Cardiac muscle cell (in vitro differentiated cells and primary cell): ENCODE results near the gene C4BPA. TPM values are rescaled to one million over a fixed set of nuclear protein-coding genes. Genes with fewer than 3 reads are reported as not detected.

Experiments used
- DNase-seq, 2 donors: peaks; one replicate each; pipeline versions ENCODE4 v3.0.0 to v3.0.0-alpha.2; 2010 to 2017; ENCODE audit warnings: low read depth in 1 of 2, low spot score in 1 of 2
- H3K27ac ChIP-seq: fragments of 200-600 bp; sonication (generic); 2 replicates; pipeline ENCODE4 v1.5.1; 2016
- H3K27me3 ChIP-seq: fragments of 200-600 bp; sonication (generic); 2 replicates; pipeline ENCODE4 v1.6.0; 2016; ENCODE audit warnings: control low read depth
- H3K36me3 ChIP-seq: fragments of 200-600 bp; sonication (generic); 2 replicates; pipeline ENCODE4 v1.5.1; 2016; ENCODE audit warnings: control low read depth
- H3K4me1 ChIP-seq: fragments of 200-600 bp; sonication (generic); 2 replicates; pipeline ENCODE4 v1.8.1; 2017; ENCODE audit warnings: low read depth, mild to moderate bottlenecking, mixed run types
- H3K4me3 ChIP-seq: fragments of 200-600 bp; sonication (generic); 2 replicates; pipeline ENCODE4 v1.5.1; 2016; ENCODE audit warnings: mild to moderate bottlenecking
- H3K9me3 ChIP-seq: fragments of 200-600 bp; sonication (generic); 2 replicates; pipeline ENCODE4 v1.5.1; 2017; ENCODE audit warnings: low read depth, mild to moderate bottlenecking, control low read depth
- CTCF ChIP-seq: IDR thresholded peaks from 2 replicates; pipeline ENCODE4 v1.5.1; 2012; ENCODE audit warnings: low read depth, mild to moderate bottlenecking, low read length
- polyA plus RNA-seq: library from polyadenylated mRNA; unstranded; fragments of >200 nt; fragmentation: Nextera tagmentation; extraction: Ambion mirVana; gene quantifications from 2 replicates; pipeline ENCODE4 v1.2.1, GENCODE V29; 2016
- total RNA-seq: library from RNA; depleted of rRNA; stranded (reverse); fragments of >200 nt; gene quantifications from 2 replicates; pipeline ENCODE4 v1.2.3, GENCODE V29; 2016

C4BPA gene
- total and polyA plus RNA-seq, 2 experiments from 2014 or later: not detected

- Histone ChIP-seq H3K36me3 (no peaks in the 10 kb centered on the region), H3K27me3 (no peaks in the 10 kb centered on the region), H3K9me3 (no peaks in the 10 kb centered on the region), H3K4me1 (no peaks in the 10 kb centered on the region), H3K27ac (no peak overlapping the region), H3K4me3 (no peak overlapping the region)
- no peak for DNase-seq
- TF ChIP-seq CTCF: no peak
These were observed 68.3 kb downstream of the C4BPA start for GRCh38 chr1:207172321-207172720.

- no peak for TF ChIP-seq CTCF
- Histone ChIP-seq H3K27me3 (no peaks in the 10 kb centered on the region), H3K27ac (no peak overlapping the region), H3K9me3 (no peaks in the 10 kb centered on the region), H3K4me3 (no peak overlapping the region), H3K4me1 (no peaks in the 10 kb centered on the region), H3K36me3 (no peaks in the 10 kb centered on the region)
- DNase-seq: no peak
These were observed 68.9 kb downstream of the C4BPA start for GRCh38 chr1:207172885-207173284.

GRCh38 chr1:207173396-207173795 lies 69.4 kb downstream of the C4BPA start:
- no peaks in the 10 kb centered on the region for H3K4me1 ChIP-seq
- DNase-seq: no peak
- no peak for TF ChIP-seq CTCF
- H3K9me3 ChIP-seq: no peaks in the 10 kb centered on the region
- no peak overlapping the region for H3K4me3 ChIP-seq
- no peak overlapping the region for H3K27ac ChIP-seq
- no peaks in the 10 kb centered on the region for H3K36me3 ChIP-seq
- H3K27me3 ChIP-seq: no peaks in the 10 kb centered on the region

- Histone ChIP-seq H3K4me1 (no peaks in the 10 kb centered on the region), H3K36me3 (no peaks in the 10 kb centered on the region), H3K9me3 (no peaks in the 10 kb centered on the region), H3K4me3 (no peak overlapping the region), H3K27me3 (no peaks in the 10 kb centered on the region), H3K27ac (no peak overlapping the region)
- DNase-seq: no peak
- TF ChIP-seq CTCF: no peak
These were observed 70.9 kb downstream of the C4BPA start for GRCh38 chr1:207174913-207175312.

DNA sequence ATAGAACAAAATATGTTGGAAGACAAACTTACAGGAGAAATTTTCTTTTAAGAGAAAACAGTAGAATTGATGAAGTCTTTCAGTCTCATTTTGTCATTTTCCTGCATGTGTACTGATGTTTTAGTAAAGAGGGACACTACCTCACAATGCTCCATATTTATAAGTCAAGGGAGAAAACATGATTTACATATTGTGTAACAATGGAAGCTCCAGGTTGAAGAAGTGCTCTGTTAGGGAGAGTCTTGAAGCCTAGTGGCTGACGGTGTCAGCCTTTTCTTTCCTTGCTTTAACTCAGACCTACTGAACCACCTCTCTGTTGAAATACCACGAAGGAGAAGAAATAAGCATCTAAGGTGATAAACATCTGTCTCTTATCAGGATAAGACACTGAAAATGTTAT lies 75.0 kb downstream of the C4BPA start:
- TF ChIP-seq CTCF: no peak
- H3K9me3 ChIP-seq: no peaks in the 10 kb centered on the region
- H3K4me3 ChIP-seq: no peak overlapping the region
- DNase-seq: no peak
- H3K27ac ChIP-seq: no peak overlapping the region
- H3K27me3 ChIP-seq: no peaks in the 10 kb centered on the region
- no peaks in the 10 kb centered on the region for H3K36me3 ChIP-seq
- H3K4me1 ChIP-seq: no peaks in the 10 kb centered on the region

DNA sequence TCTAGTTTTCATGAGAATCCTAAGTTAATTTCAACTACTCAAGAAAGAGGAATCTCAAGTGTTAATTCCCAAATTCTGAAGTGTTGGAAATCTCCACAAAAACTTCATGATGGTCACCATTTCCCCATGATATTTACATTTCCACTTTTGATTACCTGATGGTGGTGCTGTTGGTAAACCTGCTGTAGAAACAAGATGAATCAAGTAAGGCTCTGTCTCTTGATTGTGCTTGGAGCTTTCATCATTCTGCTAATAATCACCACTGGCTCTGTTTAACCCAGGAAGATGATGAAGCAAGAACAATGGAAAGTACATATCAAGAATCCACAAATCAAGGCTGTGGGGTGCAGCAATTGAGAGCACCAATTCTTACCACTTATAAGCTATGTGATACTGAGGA lies 77.8 kb downstream of the C4BPA start:
- H3K9me3 ChIP-seq: no peaks in the 10 kb centered on the region
- no peak overlapping the region for H3K4me3 ChIP-seq
- no peaks in the 10 kb centered on the region for H3K36me3 ChIP-seq
- H3K27ac ChIP-seq: no peak overlapping the region
- no peaks in the 10 kb centered on the region for H3K27me3 ChIP-seq
- DNase-seq: peak in 1 of 2 donors; percentile 35
- peak; percentile 19 for TF ChIP-seq CTCF
- no peaks in the 10 kb centered on the region for H3K4me1 ChIP-seq
